Heart right ventricle (tissue), 16 donors: ENCODE data around the gene COL1A2. TPM values are rescaled to one million over a fixed set of nuclear protein-coding genes. Genes with fewer than 3 reads are reported as not detected.

Experiments
- ATAC-seq, 8 donors: fragments of 200-7000 bp; cut with Tn5 transposase; one replicate each; pipeline ENCODE4 v1.9.1; 2020; ENCODE audit warnings: mild to moderate bottlenecking in 8 of 8, moderate library complexity in 8 of 8, moderate number of reproducible peaks in 1 of 8
- DNase-seq, 2 donors: peaks; one replicate each; pipeline ENCODE4 v3.0.0-alpha.2; 2020
- H3K27ac ChIP-seq, 10 donors: fragments of 200-600 bp; sonication (generic) in 2 of 10; one replicate each; pipeline versions ENCODE4 v1.5.0 to v1.8.0; 2020 to 2022; ENCODE audit warnings: mild to moderate bottlenecking in 3 of 10
- H3K27me3 ChIP-seq, 7 donors: fragments of 200-600 bp; one replicate each; pipeline ENCODE4 v1.8.0; 2021 to 2022; ENCODE audit warnings: mild to moderate bottlenecking in 2 of 7
- H3K36me3 ChIP-seq, 9 donors: fragments of 200-600 bp; sonication (generic) in 1 of 9; one replicate each; pipeline versions ENCODE4 v1.5.0 to v1.8.0; 2020 to 2022; ENCODE audit warnings: mild to moderate bottlenecking in 2 of 9
- H3K4me1 ChIP-seq, 9 donors: fragments of 200-600 bp; sonication (generic) in 1 of 9; one replicate each; pipeline versions ENCODE4 v1.5.0 to v1.8.0; 2020 to 2022; ENCODE audit warnings: mild to moderate bottlenecking in 4 of 9
- H3K4me3 ChIP-seq, 10 donors: fragments of 200-600 bp; sonication (generic) in 2 of 10; one replicate each; pipeline versions ENCODE4 v1.5.0 to v1.8.0; 2020 to 2022; ENCODE audit warnings: mild to moderate bottlenecking in 7 of 10, moderate library complexity in 2 of 10
- H3K9me3 ChIP-seq, 11 donors: fragments of 200-600 bp in 10 of 11; sonication (generic) in 2 of 11; one replicate each; pipeline versions ENCODE4 v1.5.0 to v1.8.0; 2013 to 2022; ENCODE audit warnings: mild to moderate bottlenecking in 2 of 11, control low read depth in 1 of 11, moderate library complexity in 1 of 11
- CTCF ChIP-seq, 9 donors: fragments of 200-600 bp; sonication (generic) in 2 of 9; IDR thresholded peaks; one replicate each; pipeline versions ENCODE4 v1.5.0 to v1.8.0; 2021 to 2022; ENCODE audit warnings: antibody characterized with exemption in 9 of 9, mild to moderate bottlenecking in 5 of 9, moderate library complexity in 1 of 9
- WGBS, 2 donors: extraction: QIAGEN DNeasy Blood & Tissue Kit; methylation state at CpG; one replicate each; pipeline ENCODE4 v1.1.7; 2013; ENCODE audit warnings: inconsistent platforms in 1 of 2; 5-methylcytosine and 5-hydroxymethylcytosine counted together
- intact Hi-C, 10 donors: fragments of 100-400 bp; cut with DNase I; formaldehyde crosslinking; loops; one replicate each; pipeline versions ENCODE4 v1.11.1 to v1.14.2; 2022
- polyA plus RNA-seq, 2 donors: library from polyadenylated mRNA; stranded (reverse); fragments of 200-250 nt; gene quantifications; one replicate each; pipeline ENCODE4 v1.2.3, GENCODE V29; 2013
- total RNA-seq, 10 donors: library from RNA; stranded (reverse); fragmentation: NEBNext Ultra II Directional in 3 of 10; extraction: Animal tissue kit (Norgen Biotek cat#: 25700) in 3 of 10; gene quantifications; one replicate each; pipeline versions ENCODE4 v1.2.1 to v1.2.4, GENCODE V29; 2021 to 2023
- donor health status: Arrhythmogenic right ventricular cardiomyopathy.
- donor health status: ischemic (EF 13 %, LVEDD 7.1; RV severe dilation, severe dysfunction).
- donor health status: healthy with polysubstance abuse.
- donor health status: DM: no; HTN: yes; CAD: no.
- donor health status: DM: no; HTN: no; CAD: no.
- donor health status: ischemic (EF 25% LVEDD 6.9; RV normal size, moderate dysfunction).
- donor health status: ischemic (EF 25% LVEDD 5.7; RV mildly dilated, moderate dysfunction).
- donor health status: healthy.
- donor health status: DM: yes; HTN: yes; CAD: no.
- donor health status: Ischemic cardiomyopathy.
- donor health status: ischemic (EF 35%, LVEDD 5.7; RV mildly dilated, moderate dysfunction).
- donor health status: nonischemic (EF 11% LVEDD 7.7; RV severe dilation, severe dysfunction).
- donor health status: DM: yes; HTN: yes; CAD: no.
- donor health status: PGD.
- donor health status: ischemic (EF 29% LVEDD 5.4; RV normal size, mild dysfunction).
- donor health status: nonischemic (EF 23%, LVEDD 6.1; RV moderate dilation, normal function).

Gene COL1A2
- total and polyA plus RNA-seq, 12 donors = 45.2 to 428 (median 91.0) TPM

GRCh38 chr7:94400022-94400421 is 5.3 kb downstream of the COL1A2 start:
- H3K27me3 ChIP-seq = peaks cover 0 to 15% (median 0%) of the 10 kb centered on the region in 7 donors
- peaks cover 0 to 73% (median 0%) of the 10 kb centered on the region in 9 donors for H3K36me3 ChIP-seq
- H3K4me3 ChIP-seq = peak overlapping the region in 6 of 10 donors; percentile 9 to 69 (median 39)
- H3K9me3 ChIP-seq = no peaks in the 10 kb centered on the region
- intact Hi-C loops = no loop called here
- peaks cover 0 to 31% (median 12%) of the 10 kb centered on the region in 9 donors for H3K4me1 ChIP-seq
- peak overlapping the region in 2 of 10 donors; percentile 1 to 32 for H3K27ac ChIP-seq
- 87 to 93% methylated on average over 2 of the region's 2 CpGs for WGBS, 2 donors
- no peak for TF ChIP-seq CTCF (IDR thresholded peaks at IDR 0.05)
- ATAC-seq (no peak), DNase-seq (no peak)

GRCh38 chr7:94400643-94401427 is 6.1 kb downstream of the COL1A2 start:
- H3K27me3 ChIP-seq = peaks cover 0 to 11% (median 0%) of the 10 kb centered on the region in 7 donors
- ATAC-seq (no peak), DNase-seq (no peak)
- no peaks in the 10 kb centered on the region for H3K9me3 ChIP-seq
- H3K27ac ChIP-seq = peak overlapping the region in 2 of 10 donors; percentile 1 to 38
- no peak for TF ChIP-seq CTCF (IDR thresholded peaks at IDR 0.05)
- intact Hi-C loops = no loop called here
- H3K4me3 ChIP-seq = peak overlapping the region in 5 of 10 donors; percentile 9 to 63 (median 21)
- WGBS, 2 donors = 74% methylated on average over 6 of the region's 6 CpGs
- H3K36me3 ChIP-seq = peaks cover 0 to 81% (median 0%) of the 10 kb centered on the region in 9 donors
- H3K4me1 ChIP-seq = peaks cover 0 to 32% (median 9%) of the 10 kb centered on the region in 9 donors

- intact Hi-C loops = no loop called here
Measured at GRCh38 chr7:94401428-94401814, 6.7 kb downstream of the COL1A2 start.

GRCh38 chr7:94403546-94403945 is 8.9 kb downstream of the COL1A2 start:
- H3K9me3 ChIP-seq = no peaks in the 10 kb centered on the region
- WGBS, 2 donors = 61% methylated on average over 1 of the region's 1 CpG
- H3K27me3 ChIP-seq = peaks cover 0 to 3% (median 0%) of the 10 kb centered on the region in 7 donors
- H3K4me3 ChIP-seq = no peak overlapping the region
- no peak for TF ChIP-seq CTCF (IDR thresholded peaks at IDR 0.05)
- H3K27ac ChIP-seq = no peak overlapping the region
- H3K36me3 ChIP-seq = peaks cover 0 to 100% (median 4%) of the 10 kb centered on the region in 9 donors
- H3K4me1 ChIP-seq = peaks cover 0 to 43% (median 9%) of the 10 kb centered on the region in 9 donors
- intact Hi-C loops = no loop called here
- ATAC-seq (no peak), DNase-seq (no peak)

More at GRCh38 chr7:94401428-94401814, 6.7 kb downstream of the COL1A2 start:
- DNase-seq (no peak), ATAC-seq (no peak)
- Histone ChIP-seq H3K4me1 (peaks cover 0 to 35% (median 9%) of the 10 kb centered on the region in 9 donors), H3K9me3 (no peaks in the 10 kb centered on the region), H3K36me3 (peaks cover 0 to 87% (median 0%) of the 10 kb centered on the region in 9 donors), H3K4me3 (peak overlapping the region in 1 of 10 donors; percentile 57), H3K27me3 (peaks cover 0 to 11% (median 0%) of the 10 kb centered on the region in 7 donors), H3K27ac (peak overlapping the region in 1 of 10 donors; percentile 38)
- 74 to 92% methylated on average over 1 of the region's 1 CpG for WGBS, 2 donors
- no peak for TF ChIP-seq CTCF (IDR thresholded peaks at IDR 0.05)
